Activated T-cell treated with anti-CD3 and anti-CD28 coated beads, Interleukin-2, amount 50 U/mL, for 72 hours (primary cell): Measurements from ENCODE around the gene PHC2. TPM values are rescaled to one million over a fixed set of nuclear protein-coding genes. Genes with fewer than 3 reads are reported as not detected.

ENCODE experiments used
- ATAC-seq, 2 donors: fragments of 150-1000 bp; cut with Tn5 transposase; replicated peaks in 1 of 2; 2 replicates each; pipeline ENCODE4 v1.10.0; 2021; ENCODE audit warnings: moderate library complexity in 2 of 2, mild to moderate bottlenecking in 1 of 2
- DNase-seq, 2 donors: peaks; one replicate each; pipeline ENCODE4 v3.0.0; 2021 to 2022; ENCODE audit warnings: mixed read lengths in 1 of 2
- H3K27ac Mint-ChIP-seq: one replicate; pipeline ENCODE4 v1.8.0; 2022; ENCODE audit warnings: mild to moderate bottlenecking, moderate library complexity, mixed read lengths
- H3K27me3 Mint-ChIP-seq: one replicate; pipeline ENCODE4 v1.8.0; 2022; ENCODE audit warnings: low read depth, mixed read lengths
- H3K36me3 Mint-ChIP-seq, 2 donors: one replicate each; pipeline ENCODE4 v1.8.0; 2022; ENCODE audit warnings: mixed read lengths in 2 of 2, mild to moderate bottlenecking in 1 of 2; ENCODE audit not compliant: insufficient read depth in 2 of 2
- H3K4me1 Mint-ChIP-seq: one replicate; pipeline ENCODE4 v1.8.0; 2022; ENCODE audit warnings: low read depth, mixed read lengths
- H3K4me3 Mint-ChIP-seq, 2 donors: one replicate each; pipeline ENCODE4 v1.8.0; 2022; ENCODE audit warnings: mild to moderate bottlenecking in 2 of 2, mixed read lengths in 2 of 2, moderate library complexity in 2 of 2
- H3K9me3 Mint-ChIP-seq, 2 donors: one replicate each; pipeline ENCODE4 v1.8.0; 2022; ENCODE audit warnings: mixed read lengths in 2 of 2
- total RNA-seq, 2 donors: library from RNA; stranded (reverse); gene quantifications; one replicate each; pipeline ENCODE4 v1.2.3, GENCODE V29; 2022

The PHC2 gene
- total RNA-seq, 2 donors from 2014 or later: 29.4 to 31.5 TPM

DNA sequence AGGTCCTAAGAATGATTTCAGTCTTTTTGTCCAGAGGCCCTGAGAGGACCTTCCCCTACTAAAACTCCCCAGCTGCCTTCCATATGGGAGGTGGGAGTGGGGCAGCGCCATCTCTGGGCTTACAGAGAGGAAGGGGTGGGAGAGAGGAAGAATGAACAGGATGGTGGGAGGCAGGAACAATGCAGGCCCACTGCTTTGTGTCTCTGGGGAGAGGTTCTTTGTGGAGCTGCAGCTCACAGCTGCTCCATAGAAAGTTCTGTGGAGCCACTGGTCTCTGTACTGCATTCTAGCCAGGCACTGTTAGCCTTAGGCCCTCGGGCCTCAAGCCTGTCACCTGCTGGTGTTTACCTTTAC is 66.4 kb downstream of the PHC2 start:
- no peak overlapping the region for H3K27ac Mint-ChIP-seq
- H3K27me3 Mint-ChIP-seq: peaks cover 6% of the 10 kb centered on the region
- no peaks in the 10 kb centered on the region for H3K9me3 Mint-ChIP-seq
- peaks cover 6% of the 10 kb centered on the region for H3K4me1 Mint-ChIP-seq
- DNase-seq (no peak), ATAC-seq (no peak)
- H3K36me3 Mint-ChIP-seq: no peaks in the 10 kb centered on the region
- no peak overlapping the region for H3K4me3 Mint-ChIP-seq

GRCh38 chr1:33363470-33363861 is 67.4 kb downstream of the PHC2 start:
- Mint-ChIP-seq H3K4me3 (no peak overlapping the region), H3K36me3 (no peaks in the 10 kb centered on the region), H3K4me1 (peaks cover 6% of the 10 kb centered on the region), H3K27me3 (peaks cover 6% of the 10 kb centered on the region), H3K9me3 (no peaks in the 10 kb centered on the region), H3K27ac (no peak overlapping the region)
- DNase-seq (no peak), ATAC-seq (no peak)

DNA sequence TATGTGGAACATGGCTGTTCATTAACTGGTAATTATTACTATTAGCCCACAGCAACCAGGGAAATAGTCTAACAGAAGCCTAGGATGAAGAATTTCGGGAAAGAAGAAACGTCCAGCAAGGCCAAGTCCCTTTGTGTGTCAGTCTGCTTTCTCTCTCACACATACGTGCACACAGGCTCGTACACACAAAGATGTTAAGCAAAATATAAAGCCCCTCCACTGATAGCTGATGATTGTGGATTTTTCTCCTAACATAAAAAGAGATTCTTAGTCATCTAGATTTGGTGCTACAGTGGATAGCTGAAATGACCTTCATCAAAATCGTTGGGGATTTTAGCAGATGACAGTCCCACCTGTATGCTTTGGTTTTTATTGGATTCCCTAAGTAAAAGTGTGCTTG is 67.9 kb downstream of the PHC2 start:
- Mint-ChIP-seq H3K4me3 (no peak overlapping the region), H3K36me3 (no peaks in the 10 kb centered on the region), H3K9me3 (no peaks in the 10 kb centered on the region), H3K4me1 (peaks cover 6% of the 10 kb centered on the region), H3K27me3 (peaks cover 6% of the 10 kb centered on the region), H3K27ac (no peak overlapping the region)
- no peak for DNase-seq
- no peak for ATAC-seq

- Mint-ChIP-seq H3K4me3 (no peak overlapping the region), H3K4me1 (no peaks in the 10 kb centered on the region), H3K36me3 (no peaks in the 10 kb centered on the region), H3K9me3 (no peaks in the 10 kb centered on the region), H3K27ac (no peak overlapping the region), H3K27me3 (no peaks in the 10 kb centered on the region)
- ATAC-seq (no peak), DNase-seq (no peak)
Observed at GRCh38 chr1:33361532-33362235, 69.2 kb downstream of the PHC2 start.

DNA sequence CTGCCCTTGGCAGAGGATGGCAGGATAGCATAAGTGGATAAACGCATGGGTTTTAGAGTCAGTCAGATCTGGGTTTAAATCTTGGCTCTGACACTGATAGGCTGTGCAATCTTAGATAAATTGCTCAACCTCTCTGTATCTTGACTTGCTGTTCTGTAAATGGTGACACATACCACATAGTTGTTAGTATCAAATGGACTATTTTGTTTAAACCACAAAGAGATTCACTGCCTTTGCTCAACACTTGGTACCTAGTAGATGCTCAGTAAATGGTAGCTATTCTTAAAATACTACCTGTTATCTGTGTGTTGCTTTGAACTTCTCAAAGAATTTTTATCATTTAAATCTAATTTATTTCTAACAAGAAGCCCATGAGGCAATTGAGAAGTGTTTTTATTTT is 70.5 kb downstream of the PHC2 start:
- H3K27me3 Mint-ChIP-seq: no peaks in the 10 kb centered on the region
- no peak for ATAC-seq
- no peak for DNase-seq

GRCh38 chr1:33359931-33360330 is 71.0 kb downstream of the PHC2 start:
- Mint-ChIP-seq H3K4me1 (no peaks in the 10 kb centered on the region), H3K4me3 (no peak overlapping the region), H3K27ac (no peak overlapping the region), H3K9me3 (no peaks in the 10 kb centered on the region), H3K27me3 (no peaks in the 10 kb centered on the region), H3K36me3 (no peaks in the 10 kb centered on the region)
- ATAC-seq (no peak), DNase-seq (no peak)

More for the DNA sequence above, 70.5 kb downstream of the PHC2 start:
- no peaks in the 10 kb centered on the region for H3K4me1 Mint-ChIP-seq
- H3K4me3 Mint-ChIP-seq: no peak overlapping the region
- H3K36me3 Mint-ChIP-seq: no peaks in the 10 kb centered on the region
- H3K9me3 Mint-ChIP-seq: no peaks in the 10 kb centered on the region
- H3K27ac Mint-ChIP-seq: no peak overlapping the region

DNA sequence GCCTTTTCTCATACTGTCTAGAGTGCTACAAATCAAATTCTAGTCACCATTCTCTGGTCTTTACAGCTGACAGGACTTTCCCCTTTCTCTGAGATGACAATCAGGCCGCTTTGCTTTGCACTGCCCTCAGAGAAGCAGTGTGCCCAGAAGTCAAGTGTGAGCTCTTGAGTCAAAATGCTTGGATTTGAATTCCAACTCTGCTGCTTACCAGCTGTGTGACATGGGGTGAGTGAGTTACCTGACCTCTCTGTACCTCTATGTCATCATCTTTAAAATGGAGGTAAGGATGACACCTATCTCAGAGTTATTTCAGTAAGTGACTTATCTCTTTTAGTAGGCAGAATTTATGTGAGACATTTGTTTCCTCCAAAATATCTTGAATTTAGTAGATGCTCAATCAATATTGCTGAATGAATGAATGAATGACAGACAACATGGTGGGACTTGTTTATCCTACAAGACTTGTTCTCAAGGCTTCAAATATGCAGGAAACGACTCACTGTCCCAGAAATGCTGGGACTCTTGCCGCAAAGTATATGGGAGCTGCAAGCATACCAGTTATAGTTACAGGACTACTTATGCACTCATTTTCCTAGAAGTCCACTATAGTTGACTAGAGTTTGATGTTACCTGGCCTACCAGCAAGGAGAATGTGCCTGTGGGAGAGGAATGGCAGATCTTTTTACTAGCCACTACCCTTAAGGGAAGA is 71.9 kb downstream of the PHC2 start:
- Mint-ChIP-seq H3K27me3 (no peaks in the 10 kb centered on the region), H3K4me1 (no peaks in the 10 kb centered on the region), H3K27ac (no peak overlapping the region), H3K4me3 (no peak overlapping the region), H3K9me3 (no peaks in the 10 kb centered on the region), H3K36me3 (no peaks in the 10 kb centered on the region)
- no peak for ATAC-seq
- DNase-seq: no peak

- H3K27ac Mint-ChIP-seq: no peak overlapping the region
- H3K4me3 Mint-ChIP-seq: no peak overlapping the region
- no peaks in the 10 kb centered on the region for H3K9me3 Mint-ChIP-seq
- ATAC-seq (no peak), DNase-seq (no peak)
- no peaks in the 10 kb centered on the region for H3K4me1 Mint-ChIP-seq
- no peaks in the 10 kb centered on the region for H3K27me3 Mint-ChIP-seq
- H3K36me3 Mint-ChIP-seq: no peaks in the 10 kb centered on the region
Observed at GRCh38 chr1:33358114-33358794, 72.6 kb downstream of the PHC2 start.

DNA sequence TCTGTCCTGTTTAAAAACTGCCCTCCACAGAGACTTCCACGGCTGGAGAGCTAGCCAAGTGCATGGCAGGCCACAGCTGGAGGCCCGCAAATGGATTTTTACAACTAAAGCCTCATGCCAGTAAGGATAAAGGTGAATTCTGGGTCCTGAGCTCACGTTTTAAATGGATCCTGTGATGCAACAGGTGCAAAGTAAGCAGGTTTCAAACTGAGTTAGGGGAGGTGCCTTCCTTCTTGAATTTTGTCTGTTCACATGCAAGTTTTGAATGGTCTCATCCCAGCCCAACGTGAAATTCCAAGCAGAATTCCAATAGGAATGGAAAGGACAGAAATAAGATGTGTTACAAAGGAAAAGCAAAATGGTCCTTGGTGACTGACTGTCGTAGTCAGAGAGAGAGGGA is 73.8 kb downstream of the PHC2 start:
- H3K27me3 Mint-ChIP-seq: no peaks in the 10 kb centered on the region
- no peak overlapping the region for H3K4me3 Mint-ChIP-seq
- no peaks in the 10 kb centered on the region for H3K9me3 Mint-ChIP-seq
- H3K36me3 Mint-ChIP-seq: no peaks in the 10 kb centered on the region
- no peaks in the 10 kb centered on the region for H3K4me1 Mint-ChIP-seq
- DNase-seq (no peak), ATAC-seq (no peak)
- no peak overlapping the region for H3K27ac Mint-ChIP-seq

- H3K27me3 Mint-ChIP-seq: no peaks in the 10 kb centered on the region
- no peak overlapping the region for H3K4me3 Mint-ChIP-seq
- peaks cover 11% of the 10 kb centered on the region for H3K4me1 Mint-ChIP-seq
- no peaks in the 10 kb centered on the region for H3K36me3 Mint-ChIP-seq
- no peak for DNase-seq
- no peaks in the 10 kb centered on the region for H3K9me3 Mint-ChIP-seq
- no peak overlapping the region for H3K27ac Mint-ChIP-seq
- no peak for ATAC-seq
Observed at GRCh38 chr1:33354707-33355316, 76.1 kb downstream of the PHC2 start.

GRCh38 chr1:33353531-33353930 is 77.4 kb downstream of the PHC2 start:
- no peaks in the 10 kb centered on the region for H3K27me3 Mint-ChIP-seq
- DNase-seq (no peak), ATAC-seq (no peak)
- no peak overlapping the region for H3K27ac Mint-ChIP-seq
- no peak overlapping the region for H3K4me3 Mint-ChIP-seq
- no peaks in the 10 kb centered on the region for H3K9me3 Mint-ChIP-seq
- peaks cover 0 to 4% of the 10 kb centered on the region in 2 donors for H3K36me3 Mint-ChIP-seq
- peaks cover 14% of the 10 kb centered on the region for H3K4me1 Mint-ChIP-seq

- ATAC-seq (no peak), DNase-seq (no peak)
- Mint-ChIP-seq H3K4me3 (peak overlapping the region; percentile 41 to 52), H3K36me3 (peaks cover 0 to 8% of the 10 kb centered on the region in 2 donors), H3K9me3 (no peaks in the 10 kb centered on the region), H3K4me1 (peaks cover 35% of the 10 kb centered on the region), H3K27ac (no peak overlapping the region), H3K27me3 (no peaks in the 10 kb centered on the region)
Observed at GRCh38 chr1:33351281-33351660, 79.6 kb downstream of the PHC2 start.

DNA sequence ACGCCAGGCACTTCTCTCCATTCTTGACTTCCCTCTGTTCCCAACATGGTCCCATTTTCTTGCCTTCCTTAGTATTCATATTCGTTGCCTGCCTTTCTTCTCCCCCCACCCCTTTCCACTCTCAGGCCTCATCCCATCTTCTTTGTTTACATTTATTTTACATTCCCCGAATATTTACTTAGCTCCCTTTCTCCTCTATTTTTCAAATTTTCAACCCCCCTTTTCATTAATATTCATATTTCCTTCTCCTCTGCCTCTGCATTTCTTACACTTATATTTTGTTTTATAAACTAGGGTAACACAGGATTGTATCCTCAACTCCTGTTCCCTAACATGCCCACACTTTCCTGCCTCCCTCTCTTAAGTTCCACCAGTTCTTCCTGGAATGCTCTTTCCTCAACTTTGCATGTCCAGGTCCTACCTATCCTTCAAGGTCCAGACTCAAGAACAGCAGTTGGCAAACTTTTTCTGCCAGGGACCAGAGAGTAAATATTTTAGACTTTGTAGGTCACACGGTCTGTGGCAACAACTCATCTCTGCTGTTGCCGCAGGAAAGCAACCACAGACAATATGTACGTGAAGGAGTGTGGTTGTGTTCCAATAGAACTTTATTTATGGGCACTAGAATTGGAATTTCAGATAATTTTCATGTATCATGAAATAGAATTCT is 80.1 kb downstream of the PHC2 start:
- H3K4me1 Mint-ChIP-seq: peaks cover 37% of the 10 kb centered on the region
- H3K27me3 Mint-ChIP-seq: no peaks in the 10 kb centered on the region
- ATAC-seq (no peak), DNase-seq (no peak)
- H3K9me3 Mint-ChIP-seq: no peaks in the 10 kb centered on the region
- peak overlapping the region; percentile 91 to 95 for H3K4me3 Mint-ChIP-seq
- H3K36me3 Mint-ChIP-seq: peaks cover 0 to 8% of the 10 kb centered on the region in 2 donors
- H3K27ac Mint-ChIP-seq: peak overlapping the region; percentile 83
